HepG2 (cell line): ENCODE results near the gene ZNHIT1. TPM values are rescaled to one million over a fixed set of nuclear protein-coding genes. Genes with fewer than 3 reads are reported as not detected.

Source experiments
- MED1 ChIP-seq: sonication (generic); formaldehyde crosslinking; IDR thresholded peaks from 2 replicates; pipeline ENCODE4 v1.4.0; 2020; ENCODE audit warnings: missing genetic modification reagents
- PBX2 ChIP-seq: IDR thresholded peaks from 2 replicates; pipeline ENCODE4 v1.6.1; 2016; ENCODE audit warnings: control low read depth
- RBFOX2 ChIP-seq: fragments of 200-400 bp; formaldehyde crosslinking; IDR thresholded peaks from 2 replicates; pipeline ENCODE4 v1.6.1; 2017; ENCODE audit warnings: low read depth, mild to moderate bottlenecking, low read length
- THYN1 ChIP-seq: sonication (generic); formaldehyde crosslinking; IDR thresholded peaks from 2 replicates; pipeline ENCODE4 v1.8.1; 2023; ENCODE audit warnings: low read depth, mild to moderate bottlenecking, moderate library complexity, missing genetic modification reagents, borderline replicate concordance
- TOE1 ChIP-seq: sonication (generic); formaldehyde crosslinking; IDR thresholded peaks from 2 replicates; pipeline ENCODE4 v1.4.0; 2020; ENCODE audit warnings: mild to moderate bottlenecking, missing genetic modification reagents
- ZBTB25 ChIP-seq: IDR thresholded peaks from 2 replicates; pipeline ENCODE4 v1.6.1; 2018; ENCODE audit warnings: missing genetic modification reagents
- ZNF205 ChIP-seq: IDR thresholded peaks from 2 replicates; pipeline ENCODE4 v1.6.1; 2018; ENCODE audit warnings: missing biosample characterization, missing genetic modification reagents
- ZNF224 ChIP-seq: sonication (generic); formaldehyde crosslinking; IDR thresholded peaks from 2 replicates; pipeline ENCODE4 v1.5.0; 2020; ENCODE audit warnings: mild to moderate bottlenecking, missing genetic modification reagents
- ZNF260 ChIP-seq: sonication (generic); formaldehyde crosslinking; IDR thresholded peaks from 2 replicates; pipeline ENCODE4 v1.4.0; 2020; ENCODE audit warnings: missing genetic modification reagents, low read depth, mild to moderate bottlenecking, borderline replicate concordance
- ZNF354B ChIP-seq: sonication (generic); formaldehyde crosslinking; IDR thresholded peaks from 2 replicates; pipeline ENCODE4 v1.8.0; 2022; ENCODE audit warnings: mild to moderate bottlenecking, missing genetic modification reagents
- ZNF574 ChIP-seq: sonication (generic); formaldehyde crosslinking; IDR thresholded peaks from 2 replicates; pipeline ENCODE4 v1.4.0; 2020; ENCODE audit warnings: missing genetic modification reagents
- ZNF614 ChIP-seq: IDR thresholded peaks from 2 replicates; pipeline ENCODE4 v1.6.1; 2018; ENCODE audit warnings: missing biosample characterization, missing genetic modification reagents, inconsistent platforms, borderline replicate concordance
- ZNF619 ChIP-seq: sonication (generic); formaldehyde crosslinking; IDR thresholded peaks from 2 replicates; pipeline ENCODE4 v1.4.0; 2020; ENCODE audit warnings: mild to moderate bottlenecking, missing genetic modification reagents
- ZNF724P ChIP-seq: sonication (generic); formaldehyde crosslinking; IDR thresholded peaks from 2 replicates; pipeline ENCODE4 v1.8.0; 2022; ENCODE audit warnings: missing genetic modification reagents, borderline replicate concordance
- ZNF879 ChIP-seq: sonication (generic); formaldehyde crosslinking; IDR thresholded peaks from 2 replicates; pipeline ENCODE4 v1.8.1; 2023; ENCODE audit warnings: missing genetic modification reagents
- polyA plus RNA-seq, 8 experiments: library from polyadenylated mRNA; depleted of rRNA in 3 of 8; stranded (reverse) in 7 of 8; unstranded in 1 of 8; fragments of >200 nt; fragmentation: Illumina TruSeq in 4 of 8; extraction: Trizol in 4 of 8; gene quantifications; 2 replicates each; pipeline versions ENCODE4 v1.2.1 to v1.2.3, GENCODE V29; 2011 to 2016; ENCODE audit warnings: low read depth in 4 of 8, missing spikeins in 1 of 8, mixed read lengths in 1 of 8; ENCODE audit not compliant: insufficient read depth in 1 of 8
- total RNA-seq, 5 experiments: library from RNA; depleted of rRNA; stranded (reverse); fragments of >200 nt; fragmentation: Illumina TruSeq; extraction: Trizol; gene quantifications; 2 replicates each; pipeline ENCODE4 v1.2.3, GENCODE V29; 2016; ENCODE audit warnings: low read depth in 1 of 5
- TF ChIP-seq, protein P1 (sequence below): sonication (generic); formaldehyde crosslinking; IDR thresholded peaks from 2 replicates; pipeline ENCODE4 v1.8.0; 2022; ENCODE audit warnings: missing genetic modification reagents, low read depth, mild to moderate bottlenecking, borderline replicate concordance
- TF ChIP-seq, protein P2 (sequence below): IDR thresholded peaks from 2 replicates; pipeline ENCODE4 v1.6.1; 2016; ENCODE audit warnings: mild to moderate bottlenecking
- TF ChIP-seq, protein P3 (sequence below): sonication (generic); formaldehyde crosslinking; IDR thresholded peaks from 2 replicates; pipeline ENCODE4 v1.8.1; 2022; ENCODE audit warnings: low read depth, mild to moderate bottlenecking, missing genetic modification reagents

The ZNHIT1 gene
- total and polyA plus RNA-seq, 2 of the 13 experiments (the other 11 are each of a cell fraction or from before 2014, with no cell fraction given), result 32.5 to 64.5 TPM

- TF ChIP-seq, protein P1, sequence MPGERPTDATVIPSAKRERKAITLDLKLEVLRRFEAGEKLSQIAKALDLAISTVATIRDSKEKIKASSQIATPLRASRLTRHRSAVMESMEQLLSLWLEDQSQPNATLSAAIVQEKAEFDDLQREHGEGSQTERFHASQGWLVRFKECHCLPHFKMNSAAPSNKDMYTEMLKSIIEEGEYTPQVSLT, result 0 out of 2 replicates have a peak, but pooled peaks have one; percentile 35
- TF ChIP-seq, protein P2, sequence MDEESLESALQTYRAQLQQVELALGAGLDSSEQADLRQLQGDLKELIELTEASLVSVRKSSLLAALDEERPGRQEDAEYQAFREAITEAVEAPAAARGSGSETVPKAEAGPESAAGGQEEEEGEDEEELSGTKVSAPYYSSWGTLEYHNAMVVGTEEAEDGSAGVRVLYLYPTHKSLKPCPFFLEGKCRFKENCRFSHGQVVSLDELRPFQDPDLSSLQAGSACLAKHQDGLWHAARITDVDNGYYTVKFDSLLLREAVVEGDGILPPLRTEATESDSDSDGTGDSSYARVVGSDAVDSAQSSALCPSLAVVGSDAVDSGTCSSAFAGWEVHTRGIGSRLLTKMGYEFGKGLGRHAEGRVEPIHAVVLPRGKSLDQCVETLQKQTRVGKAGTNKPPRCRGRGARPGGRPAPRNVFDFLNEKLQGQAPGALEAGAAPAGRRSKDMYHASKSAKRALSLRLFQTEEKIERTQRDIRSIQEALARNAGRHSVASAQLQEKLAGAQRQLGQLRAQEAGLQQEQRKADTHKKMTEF (CRISPR knock-in tag), result peak; percentile 66
- TF ChIP-seq THYN1 (CRISPR knock-in tag) (peak; percentile 87; the same call in 1 of the 2 replicates), MED1 (peak; percentile 44), ZBTB25 (no peak; the same call in 1 of the 2 replicates), PBX2 (CRISPR knock-in tag) (no peak), ZNF205 (CRISPR knock-in tag) (no peak), TOE1 (CRISPR knock-in tag) (no peak; the same call in 1 of the 2 replicates), ZNF724P (0 out of 2 replicates have a peak, but pooled peaks have one; percentile 23), ZNF879 (CRISPR knock-in tag) (peak; percentile 19; the same call in 1 of the 2 replicates), ZNF614 (CRISPR knock-in tag) (peak; percentile 23; the same call in 1 of the 2 replicates), ZNF354B (CRISPR knock-in tag) (0 out of 2 replicates have a peak, but pooled peaks have one; percentile 69), ZNF619 (CRISPR knock-in tag) (peak; percentile 85; the same call in 1 of the 2 replicates), ZNF260 (CRISPR knock-in tag) (0 out of 2 replicates have a peak, but pooled peaks have one; percentile 43), ZNF224 (0 out of 2 replicates have a peak, but pooled peaks have one; percentile 51), RBFOX2 (peak; percentile 94), ZNF574 (CRISPR knock-in tag) (peak; percentile 97)
- TF ChIP-seq, protein P3, sequence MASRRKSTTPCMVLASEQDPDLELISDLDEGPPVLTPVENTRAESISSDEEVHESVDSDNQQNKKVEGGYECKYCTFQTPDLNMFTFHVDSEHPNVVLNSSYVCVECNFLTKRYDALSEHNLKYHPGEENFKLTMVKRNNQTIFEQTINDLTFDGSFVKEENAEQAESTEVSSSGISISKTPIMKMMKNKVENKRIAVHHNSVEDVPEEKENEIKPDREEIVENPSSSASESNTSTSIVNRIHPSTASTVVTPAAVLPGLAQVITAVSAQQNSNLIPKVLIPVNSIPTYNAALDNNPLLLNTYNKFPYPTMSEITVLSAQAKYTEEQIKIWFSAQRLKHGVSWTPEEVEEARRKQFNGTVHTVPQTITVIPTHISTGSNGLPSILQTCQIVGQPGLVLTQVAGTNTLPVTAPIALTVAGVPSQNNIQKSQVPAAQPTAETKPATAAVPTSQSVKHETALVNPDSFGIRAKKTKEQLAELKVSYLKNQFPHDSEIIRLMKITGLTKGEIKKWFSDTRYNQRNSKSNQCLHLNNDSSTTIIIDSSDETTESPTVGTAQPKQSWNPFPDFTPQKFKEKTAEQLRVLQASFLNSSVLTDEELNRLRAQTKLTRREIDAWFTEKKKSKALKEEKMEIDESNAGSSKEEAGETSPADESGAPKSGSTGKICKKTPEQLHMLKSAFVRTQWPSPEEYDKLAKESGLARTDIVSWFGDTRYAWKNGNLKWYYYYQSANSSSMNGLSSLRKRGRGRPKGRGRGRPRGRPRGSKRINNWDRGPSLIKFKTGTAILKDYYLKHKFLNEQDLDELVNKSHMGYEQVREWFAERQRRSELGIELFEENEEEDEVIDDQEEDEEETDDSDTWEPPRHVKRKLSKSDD (CRISPR knock-in tag), result peak; percentile 56
Observed at GRCh38 chr7:101244375-101245146, 26.6 kb downstream of the ZNHIT1 start, which contains the start of gene FIS1 (continued).
